ENCODE results near the gene SPATS1.
"Not testable (repeated sequence)": the region's sequence is repeated elsewhere in the genome, so short reads cannot be mapped to it uniquely, and the experiment has no call there.

Gene SPATS1

DNA sequence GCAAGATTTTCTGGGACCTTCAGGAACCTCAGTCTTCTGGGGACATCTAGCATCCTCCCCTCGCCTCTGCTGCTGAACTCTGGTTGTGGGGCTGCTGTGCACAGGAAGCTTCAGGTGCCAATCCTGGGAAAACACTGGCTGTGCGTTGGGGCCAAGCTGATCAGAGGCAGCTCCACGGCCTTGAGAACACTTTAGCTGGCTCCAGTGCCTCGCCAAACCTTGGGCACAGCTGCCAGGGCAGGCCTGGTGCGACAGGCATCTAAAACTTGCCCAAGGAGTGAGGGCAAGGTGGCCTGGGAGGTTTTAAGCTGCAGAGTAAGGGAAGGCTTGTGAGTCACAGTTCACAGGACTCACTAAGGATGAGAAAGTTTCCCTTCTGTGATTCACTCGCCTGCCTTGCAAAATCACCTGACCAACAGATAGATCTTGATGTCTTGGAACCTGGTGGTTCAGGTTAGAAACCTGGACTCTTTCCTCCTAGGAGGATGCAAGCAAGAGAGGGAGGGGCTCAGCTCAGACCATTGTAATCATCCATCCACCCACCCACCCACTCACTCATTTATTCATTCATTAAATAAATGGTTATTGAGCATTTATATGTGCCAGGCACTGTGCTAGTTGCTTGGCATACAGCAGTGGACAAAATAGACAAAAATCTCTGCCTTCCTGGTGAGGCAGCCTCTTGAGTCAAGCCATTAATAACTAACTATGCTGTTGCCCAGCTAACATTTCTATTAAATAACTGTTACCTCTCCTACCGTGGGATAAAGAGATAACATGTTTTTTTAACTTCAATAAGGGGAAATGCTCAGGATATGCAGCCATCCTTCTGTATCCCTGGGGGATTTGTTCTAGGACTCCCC is 2.5 kb upstream of the SPATS1 start:
- Histone ChIP-seq H3K4me2 (ENCODE audit: insufficient read depth, low read length) (no peak overlapping the region), H3K36me3 (ENCODE audit: insufficient read depth, low read length) (no peaks in the 10 kb centered on the region), H3K4me1 (ENCODE audit: insufficient read depth, low read length) (no peaks in the 10 kb centered on the region), H3K27ac (ENCODE audit: low read length) (no peak overlapping the region), H3K27me3 (ENCODE audit: insufficient read depth, low read length, poor library complexity) (peaks cover 33% of the 10 kb centered on the region), H2AFZ (ENCODE audit: low read depth, low read length) (no peak overlapping the region), H3K79me2 (ENCODE audit: insufficient read depth, low read length) (no peaks in the 10 kb centered on the region), H3K9ac (ENCODE audit: low read depth, low read length) (no peak overlapping the region), H4K20me1 (ENCODE audit: insufficient read depth, low read length) (no peaks in the 10 kb centered on the region), H3K4me3 (ENCODE audit: low read depth in 1 of 2, low read length in 2 of 2) (no peak overlapping the region), H3K9me3 (ENCODE audit: insufficient read depth, low read length, severe bottlenecking) (no peaks in the 10 kb centered on the region)
- ATAC-seq (ENCODE audit: insufficient read depth, low read depth) (no peak), DNase-seq (no peak)
- TF ChIP-seq EZH2 (IDR thresholded peaks at IDR 0.05; ENCODE audit: borderline replicate concordance, low read depth, low read length, severe bottlenecking): no peak
- TF ChIP-seq, protein P1, sequence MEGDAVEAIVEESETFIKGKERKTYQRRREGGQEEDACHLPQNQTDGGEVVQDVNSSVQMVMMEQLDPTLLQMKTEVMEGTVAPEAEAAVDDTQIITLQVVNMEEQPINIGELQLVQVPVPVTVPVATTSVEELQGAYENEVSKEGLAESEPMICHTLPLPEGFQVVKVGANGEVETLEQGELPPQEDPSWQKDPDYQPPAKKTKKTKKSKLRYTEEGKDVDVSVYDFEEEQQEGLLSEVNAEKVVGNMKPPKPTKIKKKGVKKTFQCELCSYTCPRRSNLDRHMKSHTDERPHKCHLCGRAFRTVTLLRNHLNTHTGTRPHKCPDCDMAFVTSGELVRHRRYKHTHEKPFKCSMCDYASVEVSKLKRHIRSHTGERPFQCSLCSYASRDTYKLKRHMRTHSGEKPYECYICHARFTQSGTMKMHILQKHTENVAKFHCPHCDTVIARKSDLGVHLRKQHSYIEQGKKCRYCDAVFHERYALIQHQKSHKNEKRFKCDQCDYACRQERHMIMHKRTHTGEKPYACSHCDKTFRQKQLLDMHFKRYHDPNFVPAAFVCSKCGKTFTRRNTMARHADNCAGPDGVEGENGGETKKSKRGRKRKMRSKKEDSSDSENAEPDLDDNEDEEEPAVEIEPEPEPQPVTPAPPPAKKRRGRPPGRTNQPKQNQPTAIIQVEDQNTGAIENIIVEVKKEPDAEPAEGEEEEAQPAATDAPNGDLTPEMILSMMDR (IDR thresholded peaks at IDR 0.05; ENCODE audit: borderline replicate concordance, extremely low read depth, low read length, poor library complexity, severe bottlenecking): no peak

GRCh38 chr6:44341095-44341890 is 1.2 kb upstream of the SPATS1 start:
- no peak for DNase-seq
- H3K4me1 ChIP-seq (ENCODE audit: insufficient read depth, low read length): no peaks in the 10 kb centered on the region
- H3K9ac ChIP-seq (ENCODE audit: low read depth, low read length): no peak overlapping the region
- H3K4me2 ChIP-seq (ENCODE audit: insufficient read depth, low read length): no peak overlapping the region
- no peak overlapping the region for H3K4me3 ChIP-seq (ENCODE audit: low read depth in 1 of 2, low read length in 2 of 2)
- no peak overlapping the region for H3K27ac ChIP-seq (ENCODE audit: low read length)
- H3K27me3 ChIP-seq (ENCODE audit: insufficient read depth, low read length, poor library complexity): peaks cover 36% of the 10 kb centered on the region
- no peaks in the 10 kb centered on the region for H3K79me2 ChIP-seq (ENCODE audit: insufficient read depth, low read length)
- no peaks in the 10 kb centered on the region for H4K20me1 ChIP-seq (ENCODE audit: insufficient read depth, low read length)
- no peaks in the 10 kb centered on the region for H3K9me3 ChIP-seq (ENCODE audit: insufficient read depth, low read length, severe bottlenecking)
- TF ChIP-seq, protein P1 (IDR thresholded peaks at IDR 0.05; ENCODE audit: borderline replicate concordance, extremely low read depth, low read length, poor library complexity, severe bottlenecking): no peak
- no peak for TF ChIP-seq EZH2 (IDR thresholded peaks at IDR 0.05; ENCODE audit: borderline replicate concordance, low read depth, low read length, severe bottlenecking)
- no peaks in the 10 kb centered on the region for H3K36me3 ChIP-seq (ENCODE audit: insufficient read depth, low read length)
- H2AFZ ChIP-seq (ENCODE audit: low read depth, low read length): no peak overlapping the region
- ATAC-seq (ENCODE audit: insufficient read depth, low read depth): no peak

DNA sequence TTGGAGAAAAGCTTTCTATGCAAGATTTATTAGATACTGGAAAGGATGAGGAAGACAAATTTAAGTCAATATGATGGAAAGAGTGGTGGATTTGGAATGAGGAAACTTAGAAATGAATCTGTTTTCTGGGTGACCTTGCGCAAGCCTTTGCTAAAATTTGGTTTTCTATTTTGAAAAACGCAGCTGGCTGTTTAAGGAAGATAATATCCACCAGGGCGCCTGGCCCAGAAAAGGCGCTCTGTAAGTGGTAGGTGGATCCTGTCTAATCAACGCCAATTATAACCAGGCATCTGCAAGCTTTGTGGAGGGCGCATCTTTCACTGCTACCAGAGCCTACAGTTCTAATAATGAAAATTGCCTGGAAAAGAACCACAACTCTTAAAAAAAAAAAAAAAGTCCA is 398 bp upstream of the SPATS1 start:
- H3K79me2 ChIP-seq (ENCODE audit: insufficient read depth, low read length): no peaks in the 10 kb centered on the region
- no peaks in the 10 kb centered on the region for H3K4me1 ChIP-seq (ENCODE audit: insufficient read depth, low read length)
- no peaks in the 10 kb centered on the region for H3K36me3 ChIP-seq (ENCODE audit: insufficient read depth, low read length)
- no peak for DNase-seq
- ATAC-seq (ENCODE audit: insufficient read depth, low read depth): no peak
- H3K9me3 ChIP-seq (ENCODE audit: insufficient read depth, low read length, severe bottlenecking): no peaks in the 10 kb centered on the region
- no peak overlapping the region for H2AFZ ChIP-seq (ENCODE audit: low read depth, low read length)
- no peak overlapping the region for H3K4me3 ChIP-seq (ENCODE audit: low read depth in 1 of 2, low read length in 2 of 2)
- H3K27me3 ChIP-seq (ENCODE audit: insufficient read depth, low read length, poor library complexity): peaks cover 33% of the 10 kb centered on the region
- H3K4me2 ChIP-seq (ENCODE audit: insufficient read depth, low read length): no peak overlapping the region
- no peak overlapping the region for H3K9ac ChIP-seq (ENCODE audit: low read depth, low read length)
- no peaks in the 10 kb centered on the region for H4K20me1 ChIP-seq (ENCODE audit: insufficient read depth, low read length)
- H3K27ac ChIP-seq (ENCODE audit: low read length): no peak overlapping the region
- TF ChIP-seq EZH2 (IDR thresholded peaks at IDR 0.05; ENCODE audit: borderline replicate concordance, low read depth, low read length, severe bottlenecking): no peak
- TF ChIP-seq, protein P1 (IDR thresholded peaks at IDR 0.05; ENCODE audit: borderline replicate concordance, extremely low read depth, low read length, poor library complexity, severe bottlenecking): no peak

- not testable (repeated sequence) for H3K9ac ChIP-seq (ENCODE audit: low read depth, low read length); H3K36me3 ChIP-seq (ENCODE audit: insufficient read depth, low read length); H3K4me3 ChIP-seq (ENCODE audit: low read depth in 1 of 2, low read length in 2 of 2); H3K27ac ChIP-seq (ENCODE audit: low read length); H3K4me1 ChIP-seq (ENCODE audit: insufficient read depth, low read length); H2AFZ ChIP-seq (ENCODE audit: low read depth, low read length); ATAC-seq (ENCODE audit: insufficient read depth, low read depth); H3K79me2 ChIP-seq (ENCODE audit: insufficient read depth, low read length); H3K9me3 ChIP-seq (ENCODE audit: insufficient read depth, low read length, severe bottlenecking); DNase-seq; H3K4me2 ChIP-seq (ENCODE audit: insufficient read depth, low read length); H4K20me1 ChIP-seq (ENCODE audit: insufficient read depth, low read length)
- peaks cover 22% of the 10 kb centered on the region for H3K27me3 ChIP-seq (ENCODE audit: insufficient read depth, low read length, poor library complexity)
Measured at GRCh38 chr6:44346818-44347217, 4.4 kb downstream of the SPATS1 start.

All from DND-41 (cell line).